RCC 7860 (cell line): ENCODE data around the gene ATXN7L1.

ENCODE experiments used
- DNase-seq: peaks from one replicate; pipeline ENCODE4 v3.0.0-alpha.2; 2015; ENCODE audit warnings: low spot score
- FAIRE-seq: peaks from 2 replicates; lab custom pipeline; 2012; peaks lifted over from hg19 to GRCh38; lab: Jason Lieb, UNC

Gene ATXN7L1

GRCh38 chr7:105685161-105685560 lies 191.2 kb downstream of the ATXN7L1 start:
- FAIRE-seq = no peak
- DNase-seq = no peak

- DNase-seq (no peak), FAIRE-seq (no peak)
Observed at GRCh38 chr7:105682341-105683060, 193.9 kb downstream of the ATXN7L1 start.

- FAIRE-seq (no peak), DNase-seq (no peak)
Observed at GRCh38 chr7:105680505-105681187, 195.8 kb downstream of the ATXN7L1 start.

GRCh38 chr7:105678811-105679495 lies 197.4 kb downstream of the ATXN7L1 start:
- FAIRE-seq (no peak), DNase-seq (no peak)

GRCh38 chr7:105677817-105678573 lies 198.4 kb downstream of the ATXN7L1 start:
- FAIRE-seq (no peak), DNase-seq (no peak)

GRCh38 chr7:105677410-105677730 lies 199.0 kb downstream of the ATXN7L1 start:
- FAIRE-seq (no peak), DNase-seq (no peak)

GRCh38 chr7:105675934-105676371 lies 200.4 kb downstream of the ATXN7L1 start:
- DNase-seq (no peak), FAIRE-seq (no peak)

GRCh38 chr7:105674200-105674920 lies 202.0 kb downstream of the ATXN7L1 start:
- no peak for FAIRE-seq
- DNase-seq = no peak

- FAIRE-seq (no peak), DNase-seq (no peak)
Observed at GRCh38 chr7:105673367-105674084, 202.9 kb downstream of the ATXN7L1 start.

GRCh38 chr7:105672801-105673200 lies 203.6 kb downstream of the ATXN7L1 start:
- no peak for FAIRE-seq
- DNase-seq = no peak

- no peak for FAIRE-seq
- DNase-seq = no peak
Observed at GRCh38 chr7:105666324-105666723, 210.1 kb downstream of the ATXN7L1 start.

- no peak for FAIRE-seq
Observed at GRCh38 chr7:105665684-105666083, 210.7 kb downstream of the ATXN7L1 start.

GRCh38 chr7:105664816-105665525 lies 211.4 kb downstream of the ATXN7L1 start:
- FAIRE-seq (peak; percentile 80), DNase-seq (peak; percentile 86)

More at GRCh38 chr7:105665684-105666083, 210.7 kb downstream of the ATXN7L1 start:
- DNase-seq = no peak

GRCh38 chr7:105662998-105663397 lies 213.4 kb downstream of the ATXN7L1 start:
- FAIRE-seq = no peak
- DNase-seq = no peak

- FAIRE-seq (no peak), DNase-seq (no peak)
Observed at GRCh38 chr7:105661625-105662024, 214.8 kb downstream of the ATXN7L1 start.

GRCh38 chr7:105656922-105657521 lies 219.4 kb downstream of the ATXN7L1 start:
- no peak for DNase-seq
- FAIRE-seq = no peak

GRCh38 chr7:105655500-105656380 lies 220.7 kb downstream of the ATXN7L1 start:
- DNase-seq = no peak
- no peak for FAIRE-seq

- FAIRE-seq (no peak), DNase-seq (no peak)
Observed at GRCh38 chr7:105655067-105655466, 221.3 kb downstream of the ATXN7L1 start.
